GM18519 (cell line): Measurements from ENCODE around the gene EYA2.
"Not testable (repeated sequence)": the region's sequence is repeated elsewhere in the genome, so short reads cannot be mapped to it uniquely, and the experiment has no call there.

ENCODE experiments used
- ATAC-seq: cut with Tn5 transposase; IDR thresholded peaks from one replicate; pipeline ENCODE4 v1.9.1; 2021; ENCODE audit warnings: mild to moderate bottlenecking, moderate library complexity; ENCODE audit not compliant: unreplicated experiment, low FRiP score

EYA2 gene

GRCh38 chr20:46894971-46895905 lies 595 bp downstream of the EYA2 start:
- no peak for ATAC-seq

DNA sequence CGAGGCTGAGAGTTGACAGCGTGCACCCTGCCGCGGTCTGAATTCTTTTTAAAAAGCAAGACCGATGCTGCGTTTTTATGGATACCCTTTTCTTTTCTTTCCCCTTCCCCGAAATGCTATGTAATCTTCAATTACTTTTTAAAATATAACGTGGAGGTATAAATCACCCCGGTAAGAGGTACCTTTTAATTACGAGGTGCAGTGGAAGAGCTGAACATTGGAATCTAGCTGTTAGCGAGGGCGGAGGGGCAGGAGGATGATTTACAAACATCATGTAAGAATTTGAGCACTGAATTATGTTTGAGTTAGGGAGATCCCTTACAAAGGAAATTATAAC lies 1.2 kb downstream of the EYA2 start:
- no peak for ATAC-seq

DNA sequence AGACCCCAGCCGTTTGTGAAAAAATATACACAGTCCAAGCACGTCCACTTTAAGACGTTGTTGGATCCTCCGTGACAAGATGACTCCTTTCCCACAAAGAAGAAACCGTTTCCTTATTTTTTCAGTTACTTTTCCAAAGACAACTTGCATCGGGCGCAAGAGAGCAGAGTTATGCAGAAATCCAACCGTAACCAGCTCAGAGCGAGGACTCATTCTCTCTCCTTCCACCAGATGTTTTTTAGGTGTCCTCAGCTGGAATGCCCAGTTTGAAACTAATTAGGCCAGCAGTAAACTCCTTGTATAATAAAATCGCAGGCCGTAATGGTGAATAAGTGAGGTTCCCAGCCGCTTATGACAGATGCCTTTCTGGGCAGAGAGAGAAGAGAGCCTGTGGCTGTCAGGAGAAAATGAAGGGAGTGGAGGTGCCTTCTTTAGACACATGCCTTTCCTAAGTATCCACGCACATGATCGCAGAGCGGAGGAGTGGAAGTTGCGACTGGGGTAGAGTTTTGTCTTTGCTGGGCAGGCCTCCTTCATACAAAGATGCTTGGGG lies 2.8 kb downstream of the EYA2 start:
- ATAC-seq: no peak

DNA sequence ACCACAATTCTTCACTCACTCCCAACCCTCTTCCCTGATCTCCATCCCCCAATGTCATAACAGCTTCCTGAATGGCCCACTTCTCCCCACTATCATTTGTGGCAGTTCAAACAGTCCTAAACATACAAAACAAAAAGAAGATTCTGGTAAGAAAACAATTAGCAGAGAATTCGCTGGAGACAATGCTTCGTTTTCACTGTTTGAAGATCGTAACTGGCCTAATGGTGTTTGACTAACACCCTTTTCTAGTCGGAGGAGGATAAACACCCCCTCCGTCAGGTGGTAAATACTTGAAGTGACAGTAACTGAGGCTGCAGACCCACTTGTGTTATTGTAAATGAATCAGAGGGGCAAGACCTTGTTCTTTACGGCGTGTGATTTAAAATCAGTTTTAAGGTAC lies 3.8 kb downstream of the EYA2 start:
- ATAC-seq: no peak

- no peak for ATAC-seq
These were observed 5.0 kb downstream of the EYA2 start for GRCh38 chr20:46899621-46900020.

DNA sequence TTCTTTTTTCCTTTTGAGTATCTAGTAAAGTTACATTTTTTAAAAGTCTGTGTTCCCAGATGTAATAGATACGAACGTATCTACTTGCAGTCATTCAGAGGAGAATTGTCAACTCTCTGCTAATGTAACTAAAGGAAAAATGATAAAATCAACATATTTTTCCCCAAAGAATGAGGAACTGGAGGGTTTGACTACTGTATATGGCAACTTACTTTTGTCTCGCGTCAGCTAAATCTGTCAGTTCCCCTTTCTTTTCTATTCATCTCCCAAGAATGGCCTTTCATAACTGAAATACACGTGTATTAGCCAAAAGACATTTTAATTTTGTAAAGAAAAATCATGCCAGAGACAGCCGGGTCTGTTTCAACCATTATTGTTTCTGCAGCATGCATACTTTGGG lies 5.4 kb downstream of the EYA2 start:
- no peak for ATAC-seq

- no peak for ATAC-seq
These were observed 6.2 kb downstream of the EYA2 start for GRCh38 chr20:46900826-46901225.

- ATAC-seq: no peak
These were observed 7.0 kb downstream of the EYA2 start for GRCh38 chr20:46901638-46902037.

DNA sequence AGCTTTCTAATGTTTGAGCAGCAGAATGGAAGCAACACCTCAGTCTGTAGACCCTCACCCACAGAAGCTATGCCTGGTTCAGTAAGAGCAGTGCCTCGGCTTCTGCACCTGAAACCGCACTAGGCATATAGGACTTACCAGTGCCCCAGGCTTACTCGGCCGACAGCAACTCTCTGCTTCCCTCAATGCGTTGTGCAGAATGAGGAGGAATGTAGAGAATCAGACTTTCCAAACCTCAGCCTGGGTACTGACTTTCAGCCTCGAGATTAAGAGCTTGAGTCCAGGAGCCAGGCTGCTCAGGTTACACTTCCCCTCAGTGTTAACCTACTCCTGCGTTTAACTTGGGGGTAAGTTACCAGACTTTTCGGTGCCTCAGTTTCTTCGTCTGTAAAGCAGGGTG lies 8.6 kb downstream of the EYA2 start:
- ATAC-seq: no peak

DNA sequence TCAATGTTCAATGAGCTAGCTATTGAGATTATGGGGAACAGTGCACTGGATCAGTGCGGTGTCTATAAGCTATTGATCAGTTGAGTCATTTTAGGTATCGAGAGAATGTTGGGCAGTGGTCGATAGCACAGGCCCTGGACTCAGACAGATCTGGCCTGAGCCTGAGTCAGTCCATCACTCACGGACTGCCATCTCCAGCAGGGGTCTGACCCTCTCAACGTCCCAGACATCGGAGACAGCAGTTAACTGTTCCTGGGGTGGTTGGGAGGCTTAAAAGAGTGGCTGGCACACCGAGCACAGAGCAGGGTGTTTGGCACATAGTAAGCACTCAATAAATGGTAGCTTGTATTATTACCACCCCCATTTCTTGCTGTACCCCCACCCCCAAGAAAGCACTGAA lies 9.3 kb downstream of the EYA2 start:
- ATAC-seq: no peak

GRCh38 chr20:46905364-46906125 lies 10.9 kb downstream of the EYA2 start:
- no peak for ATAC-seq

GRCh38 chr20:46913329-46914044 lies 18.8 kb downstream of the EYA2 start:
- no peak for ATAC-seq

- ATAC-seq: no peak
These were observed 20.2 kb downstream of the EYA2 start for GRCh38 chr20:46914789-46915379.

GRCh38 chr20:46915575-46916257 lies 21.1 kb downstream of the EYA2 start:
- ATAC-seq: no peak

GRCh38 chr20:46916258-46916603 lies 21.6 kb downstream of the EYA2 start:
- no peak for ATAC-seq

DNA sequence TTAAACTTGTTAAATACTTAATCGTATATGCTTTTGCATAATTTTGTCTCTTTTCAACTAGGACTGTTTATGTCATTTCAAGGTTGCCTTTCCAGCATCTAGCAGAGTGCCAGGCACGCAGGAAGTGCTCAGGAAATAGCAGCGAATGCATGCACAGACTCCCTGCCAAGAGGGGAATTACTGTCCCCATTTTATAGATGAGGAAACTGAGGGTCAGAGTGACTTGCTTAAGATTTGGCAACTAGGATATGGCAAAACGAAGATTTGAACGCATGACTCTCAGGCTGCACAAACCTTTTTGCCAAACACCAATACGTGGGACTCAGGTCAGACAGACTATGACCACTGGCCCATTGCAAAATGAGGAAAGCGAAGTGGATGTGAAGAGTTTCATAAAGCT lies 22.5 kb downstream of the EYA2 start:
- no peak for ATAC-seq

GRCh38 chr20:46920114-46920513 lies 25.5 kb downstream of the EYA2 start:
- ATAC-seq: no peak

DNA sequence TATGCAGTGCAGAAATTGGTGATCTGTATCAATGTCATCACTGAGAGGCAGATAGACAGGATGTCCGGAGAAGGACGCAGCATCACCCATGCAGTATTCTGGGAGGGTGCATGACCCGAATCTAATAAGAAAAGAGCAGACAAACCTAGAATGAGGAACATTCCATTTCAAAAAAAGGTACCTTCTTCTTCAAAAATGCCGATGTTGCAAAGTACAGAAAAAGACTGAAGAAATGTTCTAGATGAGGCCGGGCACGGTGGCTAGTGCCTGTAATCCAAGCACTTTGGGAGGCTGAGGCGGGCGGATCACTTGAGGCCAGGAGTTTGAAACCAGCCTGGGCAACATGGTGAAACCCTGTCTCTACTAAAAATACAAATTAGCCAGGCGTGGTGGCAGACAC lies 28.2 kb downstream of the EYA2 start:
- not testable (repeated sequence) for ATAC-seq

DNA sequence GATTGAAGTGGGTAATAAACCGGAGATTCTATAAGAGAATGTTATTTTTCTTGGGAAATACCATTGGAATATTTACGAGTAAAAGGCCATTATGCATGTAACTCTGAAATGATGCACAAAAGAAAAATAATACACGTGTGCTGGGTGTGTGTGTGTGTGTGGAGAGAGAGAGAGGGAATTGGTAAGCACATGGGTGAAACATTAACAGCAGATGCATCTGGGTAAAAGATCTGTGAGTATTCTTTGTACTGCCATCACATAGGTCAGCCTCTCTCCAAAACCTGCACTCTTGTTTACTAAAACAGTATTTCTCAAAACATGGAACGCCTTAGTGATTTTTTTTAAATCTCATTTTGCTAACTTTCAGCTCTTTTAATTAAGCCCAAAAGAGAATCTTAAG lies 28.9 kb downstream of the EYA2 start:
- ATAC-seq: no peak

GRCh38 chr20:46928580-46929132 lies 34.0 kb downstream of the EYA2 start:
- no peak for ATAC-seq
